Lower leg skin (tissue), 4 donors: ENCODE results near the gene ZNF433. TPM values are rescaled to one million over a fixed set of nuclear protein-coding genes. Genes with fewer than 3 reads are reported as not detected.

ENCODE experiments used
- DNase-seq, 2 donors: peaks; one replicate each; pipeline ENCODE4 v3.0.0-alpha.2; 2019; ENCODE audit warnings: low spot score in 2 of 2
- H3K4me3 ChIP-seq: fragments of 200-600 bp; sonication (generic); 2 replicates; pipeline ENCODE4 v1.5.1; 2017; ENCODE audit warnings: mild to moderate bottlenecking, low read depth; ENCODE audit not compliant: poor library complexity, severe bottlenecking
- POLR2A ChIP-seq, 2 donors: fragments of 450-650 bp; IDR thresholded peaks; one replicate each; pipeline ENCODE4 v1.6.1; 2016 to 2017; ENCODE audit warnings: antibody characterized with exemption in 2 of 2, mild to moderate bottlenecking in 1 of 2, moderate library complexity in 1 of 2
- WGBS, 2 donors: methylation state at CpG; one replicate each; pipeline ENCODE4 v1.1.5; 2018; 5-methylcytosine and 5-hydroxymethylcytosine counted together
- intact Hi-C: fragments of 100-400 bp; cut with DNase I; formaldehyde crosslinking; loops from one replicate; pipeline ENCODE4 v1.15.0; 2023; ENCODE audit warnings: low total_unique reads
- total RNA-seq, 4 donors: library from RNA; depleted of rRNA; stranded (reverse); fragments of >200 nt; gene quantifications; one replicate each; pipeline ENCODE4 v1.1.0, GENCODE V29; 2016
- TF ChIP-seq, protein P1 (sequence below), 3 donors: fragments of 450-650 bp; IDR thresholded peaks; one replicate each; pipeline ENCODE4 v1.5.1; 2016; ENCODE audit warnings: antibody characterized with exemption in 3 of 3, mild to moderate bottlenecking in 3 of 3, moderate library complexity in 2 of 3

ZNF433 gene
- total RNA-seq, 4 donors from 2014 or later, result 8.8 to 13.9 (median 10.1) TPM

DNA sequence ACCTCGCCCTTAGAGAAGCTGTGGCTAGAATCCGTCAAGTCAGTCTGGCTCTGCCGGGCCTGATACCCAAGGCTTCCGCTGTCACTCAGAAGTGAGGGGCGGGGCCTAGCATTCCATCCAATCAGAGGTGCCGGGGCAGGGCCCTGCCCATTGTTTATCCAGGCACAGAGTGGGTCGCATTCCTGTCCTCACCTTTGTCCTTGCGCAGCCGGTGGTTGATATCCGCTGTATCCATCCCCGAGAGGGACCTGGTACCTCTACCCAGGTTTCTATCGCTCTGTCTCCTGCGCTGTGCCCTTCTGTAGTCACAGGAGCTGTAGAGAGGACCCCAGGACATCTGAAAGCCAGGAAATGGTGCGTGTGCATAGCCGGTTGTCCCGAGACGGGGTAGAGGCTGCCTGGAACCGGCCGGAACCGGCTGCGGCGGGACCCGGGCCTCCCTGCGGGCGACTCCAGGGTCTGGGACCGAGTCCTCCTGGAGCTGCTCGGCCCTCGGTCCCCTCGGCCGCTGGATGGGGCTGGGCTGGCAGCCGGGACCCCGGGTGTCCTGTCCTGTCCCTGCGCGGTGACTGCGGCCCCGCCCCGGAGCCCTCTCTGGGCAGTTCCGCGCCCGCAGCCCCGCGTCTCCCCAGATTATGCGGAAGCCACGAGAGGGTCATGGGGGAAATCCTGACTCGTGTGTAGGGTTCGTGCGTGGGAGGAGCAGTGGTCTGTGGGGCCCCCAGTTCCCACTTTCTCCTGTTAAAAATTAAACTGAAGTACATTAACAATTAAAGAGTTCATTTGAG is 70.4 kb downstream of the ZNF433 start, which contains the start of gene ZNF763:
Gene ZNF763 (plus strand): TSS at position 183 of the 788 bp plus-strand sequence. CDS start 169 bp downstream, at position 352.
- H3K4me3 ChIP-seq, result peak within 1 kb of the TSS; percentile 73
- peak; percentile 96 to 99 for DNase-seq
- intact Hi-C loops, result loop anchor here (5.0 kb wide), 1 partner anchor 177 kb away; the partner anchor contains the start of gene ZNF20
- 0 to 1% methylated on average over 29 to 43 of the region's 47 CpGs for WGBS, 2 donors
- TF ChIP-seq, protein P1, sequence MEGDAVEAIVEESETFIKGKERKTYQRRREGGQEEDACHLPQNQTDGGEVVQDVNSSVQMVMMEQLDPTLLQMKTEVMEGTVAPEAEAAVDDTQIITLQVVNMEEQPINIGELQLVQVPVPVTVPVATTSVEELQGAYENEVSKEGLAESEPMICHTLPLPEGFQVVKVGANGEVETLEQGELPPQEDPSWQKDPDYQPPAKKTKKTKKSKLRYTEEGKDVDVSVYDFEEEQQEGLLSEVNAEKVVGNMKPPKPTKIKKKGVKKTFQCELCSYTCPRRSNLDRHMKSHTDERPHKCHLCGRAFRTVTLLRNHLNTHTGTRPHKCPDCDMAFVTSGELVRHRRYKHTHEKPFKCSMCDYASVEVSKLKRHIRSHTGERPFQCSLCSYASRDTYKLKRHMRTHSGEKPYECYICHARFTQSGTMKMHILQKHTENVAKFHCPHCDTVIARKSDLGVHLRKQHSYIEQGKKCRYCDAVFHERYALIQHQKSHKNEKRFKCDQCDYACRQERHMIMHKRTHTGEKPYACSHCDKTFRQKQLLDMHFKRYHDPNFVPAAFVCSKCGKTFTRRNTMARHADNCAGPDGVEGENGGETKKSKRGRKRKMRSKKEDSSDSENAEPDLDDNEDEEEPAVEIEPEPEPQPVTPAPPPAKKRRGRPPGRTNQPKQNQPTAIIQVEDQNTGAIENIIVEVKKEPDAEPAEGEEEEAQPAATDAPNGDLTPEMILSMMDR (IDR thresholded peaks at IDR 0.05), result no peak
- TF ChIP-seq POLR2A (IDR thresholded peaks at IDR 0.05), result no peak

Other genes starting within 250 kb of the ZNF433 start
- gene ZNF491, start 237.2 kb downstream of the ZNF433 start, total RNA-seq, result 1 to 10 TPM in 2 of 4 donors, under 1 TPM in 1, not detected in 1; 0.74 to 2.1 (median 1.3) TPM
- gene ZNF440, start 221.4 kb downstream of the ZNF433 start, total RNA-seq, result 10 to 100 TPM; 18.1 to 37.1 (median 29.0) TPM
- gene ZNF439, start 187.0 kb downstream of the ZNF433 start, total RNA-seq, result 1 to 10 TPM; 4.3 to 9.0 (median 7.5) TPM
- gene ZNF69, start 147.9 kb downstream of the ZNF433 start, total RNA-seq, result 1 to 10 TPM; 2.0 to 5.5 (median 3.8) TPM
- gene ZNF700, start 110.6 kb downstream of the ZNF433 start, total RNA-seq, result 10 to 100 TPM; 11.9 to 19.3 (median 16.4) TPM
- 1 to 10 TPM; 1.9 to 7.8 (median 4.3) TPM for gene ZNF763, start 70.6 kb downstream of the ZNF433 start, total RNA-seq
- under 1 TPM in 1 of 4 donors, not detected in 3; 0.29 TPM for gene ZNF878, start 17.3 kb upstream of the ZNF433 start, total RNA-seq
- gene ZNF844, start 29.1 kb upstream of the ZNF433 start, total RNA-seq, result 10 to 100 TPM; 10.1 to 20.8 (median 14.6) TPM
- 1 to 10 TPM; 1.5 to 6.1 (median 4.0) TPM for gene ZNF20, start 104.7 kb upstream of the ZNF433 start, total RNA-seq
- gene ZNF625, start 121.1 kb upstream of the ZNF433 start, total RNA-seq, result 1 to 10 TPM; 1.6 to 9.2 (median 4.0) TPM
- 10 to 100 TPM in 2 of 4 donors, 1 to 10 TPM in 2; 5.4 to 14.5 (median 11.2) TPM for gene ZNF136, start 127.4 kb upstream of the ZNF433 start, total RNA-seq